ENCODE measurements around the gene PRDM16. TPM values are rescaled to one million over a fixed set of nuclear protein-coding genes. Genes with fewer than 3 reads are reported as not detected.
"Not testable (repeated sequence)": the region's sequence is repeated elsewhere in the genome, so short reads cannot be mapped to it uniquely, and the experiment has no call there.

Gene PRDM16
- total RNA-seq, 1 experiment from 2014 or later, result 1.6 TPM

DNA sequence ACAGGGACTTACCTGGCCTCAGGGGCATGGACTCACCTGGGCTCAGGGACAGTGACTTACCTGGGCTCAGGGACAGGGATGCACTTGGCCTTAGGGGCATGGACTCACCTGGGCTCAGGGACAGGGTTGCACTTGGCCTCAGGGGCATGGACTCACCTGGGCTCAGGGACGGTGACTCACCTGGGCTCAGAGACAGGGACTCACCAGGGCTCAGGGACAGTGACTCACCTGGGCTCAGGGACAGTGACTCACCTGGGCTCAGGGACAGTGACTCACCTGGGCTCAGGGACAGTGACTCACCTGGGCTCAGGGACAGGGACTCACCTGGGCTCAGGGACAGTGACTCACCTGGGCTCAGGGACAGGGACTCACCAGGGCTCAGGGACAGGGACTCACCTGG, 96.2 kb downstream of the PRDM16 start:
- H3K4me3 Mint-ChIP-seq; H3K4me1 Mint-ChIP-seq; H3K36me3 Mint-ChIP-seq; H3K27ac Mint-ChIP-seq; H3K27me3 Mint-ChIP-seq (ENCODE audit: low read depth); H3K9me3 Mint-ChIP-seq; CTCF ChIA-PET; ATAC-seq; POLR2A ChIA-PET; DNase-seq (ENCODE audit: low spot score): not testable (repeated sequence)

DNA sequence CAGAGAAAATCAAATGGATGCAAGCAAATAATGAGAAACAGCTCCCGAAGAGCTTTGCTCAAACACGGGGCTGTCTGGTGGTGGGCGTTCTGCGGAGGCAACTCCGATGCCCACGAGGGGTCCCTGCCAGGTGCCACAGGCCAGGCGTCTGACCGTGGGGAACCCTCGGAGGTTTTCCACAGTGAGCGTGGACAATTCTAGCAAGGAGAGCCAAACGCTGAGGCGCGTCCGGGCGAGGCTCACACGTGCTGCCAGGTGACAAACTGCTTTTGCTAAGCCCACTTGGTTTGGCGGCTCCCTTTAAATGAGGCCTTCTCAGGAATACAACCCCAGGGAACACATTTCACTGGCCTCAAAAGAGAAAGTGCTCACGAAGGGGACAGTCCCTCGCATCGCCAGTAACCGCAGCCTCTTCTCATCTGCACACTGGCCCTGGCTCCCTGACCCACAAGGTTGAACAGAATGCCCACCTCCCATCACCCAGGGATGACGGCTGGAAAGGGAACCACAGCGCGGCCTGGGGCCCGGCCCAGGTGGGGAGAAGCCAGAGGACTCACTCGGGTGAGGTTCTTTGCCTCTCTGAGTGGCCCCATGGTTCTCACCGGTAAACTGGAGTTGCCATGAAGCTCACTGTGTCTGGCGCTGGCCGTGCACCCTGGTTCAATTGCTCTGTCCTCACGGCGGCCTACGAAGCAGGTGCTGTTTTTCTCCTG, 97.4 kb downstream of the PRDM16 start:
- Mint-ChIP-seq H3K4me1 (no peaks in the 10 kb centered on the region), H3K4me3 (no peak overlapping the region), H3K27ac (no peak overlapping the region), H3K9me3 (no peaks in the 10 kb centered on the region), H3K27me3 (ENCODE audit: low read depth) (no peaks in the 10 kb centered on the region; the same call in 1 of the 2 replicates), H3K36me3 (no peaks in the 10 kb centered on the region)
- DNase-seq (ENCODE audit: low spot score) (no peak), ATAC-seq (no peak)
- TF ChIP-seq, protein P1, sequence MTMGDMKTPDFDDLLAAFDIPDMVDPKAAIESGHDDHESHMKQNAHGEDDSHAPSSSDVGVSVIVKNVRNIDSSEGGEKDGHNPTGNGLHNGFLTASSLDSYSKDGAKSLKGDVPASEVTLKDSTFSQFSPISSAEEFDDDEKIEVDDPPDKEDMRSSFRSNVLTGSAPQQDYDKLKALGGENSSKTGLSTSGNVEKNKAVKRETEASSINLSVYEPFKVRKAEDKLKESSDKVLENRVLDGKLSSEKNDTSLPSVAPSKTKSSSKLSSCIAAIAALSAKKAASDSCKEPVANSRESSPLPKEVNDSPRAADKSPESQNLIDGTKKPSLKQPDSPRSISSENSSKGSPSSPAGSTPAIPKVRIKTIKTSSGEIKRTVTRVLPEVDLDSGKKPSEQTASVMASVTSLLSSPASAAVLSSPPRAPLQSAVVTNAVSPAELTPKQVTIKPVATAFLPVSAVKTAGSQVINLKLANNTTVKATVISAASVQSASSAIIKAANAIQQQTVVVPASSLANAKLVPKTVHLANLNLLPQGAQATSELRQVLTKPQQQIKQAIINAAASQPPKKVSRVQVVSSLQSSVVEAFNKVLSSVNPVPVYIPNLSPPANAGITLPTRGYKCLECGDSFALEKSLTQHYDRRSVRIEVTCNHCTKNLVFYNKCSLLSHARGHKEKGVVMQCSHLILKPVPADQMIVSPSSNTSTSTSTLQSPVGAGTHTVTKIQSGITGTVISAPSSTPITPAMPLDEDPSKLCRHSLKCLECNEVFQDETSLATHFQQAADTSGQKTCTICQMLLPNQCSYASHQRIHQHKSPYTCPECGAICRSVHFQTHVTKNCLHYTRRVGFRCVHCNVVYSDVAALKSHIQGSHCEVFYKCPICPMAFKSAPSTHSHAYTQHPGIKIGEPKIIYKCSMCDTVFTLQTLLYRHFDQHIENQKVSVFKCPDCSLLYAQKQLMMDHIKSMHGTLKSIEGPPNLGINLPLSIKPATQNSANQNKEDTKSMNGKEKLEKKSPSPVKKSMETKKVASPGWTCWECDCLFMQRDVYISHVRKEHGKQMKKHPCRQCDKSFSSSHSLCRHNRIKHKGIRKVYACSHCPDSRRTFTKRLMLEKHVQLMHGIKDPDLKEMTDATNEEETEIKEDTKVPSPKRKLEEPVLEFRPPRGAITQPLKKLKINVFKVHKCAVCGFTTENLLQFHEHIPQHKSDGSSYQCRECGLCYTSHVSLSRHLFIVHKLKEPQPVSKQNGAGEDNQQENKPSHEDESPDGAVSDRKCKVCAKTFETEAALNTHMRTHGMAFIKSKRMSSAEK (CRISPR knock-in tag; IDR thresholded peaks at IDR 0.05; ENCODE audit: borderline replicate concordance), result no peak
- TF ChIP-seq ZNF232 (CRISPR knock-in tag; IDR thresholded peaks at IDR 0.05), result no peak
- TF ChIP-seq, protein P2, sequence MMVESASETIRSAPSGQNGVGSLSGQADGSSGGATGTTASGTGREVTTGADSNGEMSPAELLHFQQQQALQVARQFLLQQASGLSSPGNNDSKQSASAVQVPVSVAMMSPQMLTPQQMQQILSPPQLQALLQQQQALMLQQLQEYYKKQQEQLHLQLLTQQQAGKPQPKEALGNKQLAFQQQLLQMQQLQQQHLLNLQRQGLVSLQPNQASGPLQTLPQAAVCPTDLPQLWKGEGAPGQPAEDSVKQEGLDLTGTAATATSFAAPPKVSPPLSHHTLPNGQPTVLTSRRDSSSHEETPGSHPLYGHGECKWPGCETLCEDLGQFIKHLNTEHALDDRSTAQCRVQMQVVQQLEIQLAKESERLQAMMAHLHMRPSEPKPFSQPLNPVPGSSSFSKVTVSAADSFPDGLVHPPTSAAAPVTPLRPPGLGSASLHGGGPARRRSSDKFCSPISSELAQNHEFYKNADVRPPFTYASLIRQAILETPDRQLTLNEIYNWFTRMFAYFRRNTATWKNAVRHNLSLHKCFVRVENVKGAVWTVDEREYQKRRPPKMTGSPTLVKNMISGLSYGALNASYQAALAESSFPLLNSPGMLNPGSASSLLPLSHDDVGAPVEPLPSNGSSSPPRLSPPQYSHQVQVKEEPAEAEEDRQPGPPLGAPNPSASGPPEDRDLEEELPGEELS (CRISPR knock-in tag; IDR thresholded peaks at IDR 0.05), result no peak
- TF ChIP-seq SMAD4 (CRISPR knock-in tag; IDR thresholded peaks at IDR 0.05), result no peak
- no peak for TF ChIP-seq SMAD3 (CRISPR knock-in tag; IDR thresholded peaks at IDR 0.05; ENCODE audit: borderline replicate concordance)
- TF ChIP-seq EMX1 (CRISPR knock-in tag; IDR thresholded peaks at IDR 0.05), result no peak
- no peak for TF ChIP-seq GABPB1 (CRISPR knock-in tag; IDR thresholded peaks at IDR 0.05)
- no peak for TF ChIP-seq ESRRA (CRISPR knock-in tag; IDR thresholded peaks at IDR 0.05; ENCODE audit: borderline replicate concordance)
- TF ChIP-seq, protein P3, sequence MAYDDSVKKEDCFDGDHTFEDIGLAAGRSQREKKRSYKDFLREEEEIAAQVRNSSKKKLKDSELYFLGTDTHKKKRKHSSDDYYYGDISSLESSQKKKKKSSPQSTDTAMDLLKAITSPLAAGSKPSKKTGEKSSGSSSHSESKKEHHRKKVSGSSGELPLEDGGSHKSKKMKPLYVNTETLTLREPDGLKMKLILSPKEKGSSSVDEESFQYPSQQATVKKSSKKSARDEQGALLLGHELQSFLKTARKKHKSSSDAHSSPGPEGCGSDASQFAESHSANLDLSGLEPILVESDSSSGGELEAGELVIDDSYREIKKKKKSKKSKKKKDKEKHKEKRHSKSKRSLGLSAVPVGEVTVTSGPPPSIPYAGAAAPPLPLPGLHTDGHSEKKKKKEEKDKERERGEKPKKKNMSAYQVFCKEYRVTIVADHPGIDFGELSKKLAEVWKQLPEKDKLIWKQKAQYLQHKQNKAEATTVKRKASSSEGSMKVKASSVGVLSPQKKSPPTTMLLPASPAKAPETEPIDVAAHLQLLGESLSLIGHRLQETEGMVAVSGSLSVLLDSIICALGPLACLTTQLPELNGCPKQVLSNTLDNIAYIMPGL (CRISPR knock-in tag; IDR thresholded peaks at IDR 0.05), result no peak
- TF ChIP-seq ZNF219 (CRISPR knock-in tag; IDR thresholded peaks at IDR 0.05; ENCODE audit: borderline replicate concordance), result no peak
- no peak for TF ChIP-seq MYBL2 (CRISPR knock-in tag; IDR thresholded peaks at IDR 0.05)
- TF ChIP-seq, protein P4, sequence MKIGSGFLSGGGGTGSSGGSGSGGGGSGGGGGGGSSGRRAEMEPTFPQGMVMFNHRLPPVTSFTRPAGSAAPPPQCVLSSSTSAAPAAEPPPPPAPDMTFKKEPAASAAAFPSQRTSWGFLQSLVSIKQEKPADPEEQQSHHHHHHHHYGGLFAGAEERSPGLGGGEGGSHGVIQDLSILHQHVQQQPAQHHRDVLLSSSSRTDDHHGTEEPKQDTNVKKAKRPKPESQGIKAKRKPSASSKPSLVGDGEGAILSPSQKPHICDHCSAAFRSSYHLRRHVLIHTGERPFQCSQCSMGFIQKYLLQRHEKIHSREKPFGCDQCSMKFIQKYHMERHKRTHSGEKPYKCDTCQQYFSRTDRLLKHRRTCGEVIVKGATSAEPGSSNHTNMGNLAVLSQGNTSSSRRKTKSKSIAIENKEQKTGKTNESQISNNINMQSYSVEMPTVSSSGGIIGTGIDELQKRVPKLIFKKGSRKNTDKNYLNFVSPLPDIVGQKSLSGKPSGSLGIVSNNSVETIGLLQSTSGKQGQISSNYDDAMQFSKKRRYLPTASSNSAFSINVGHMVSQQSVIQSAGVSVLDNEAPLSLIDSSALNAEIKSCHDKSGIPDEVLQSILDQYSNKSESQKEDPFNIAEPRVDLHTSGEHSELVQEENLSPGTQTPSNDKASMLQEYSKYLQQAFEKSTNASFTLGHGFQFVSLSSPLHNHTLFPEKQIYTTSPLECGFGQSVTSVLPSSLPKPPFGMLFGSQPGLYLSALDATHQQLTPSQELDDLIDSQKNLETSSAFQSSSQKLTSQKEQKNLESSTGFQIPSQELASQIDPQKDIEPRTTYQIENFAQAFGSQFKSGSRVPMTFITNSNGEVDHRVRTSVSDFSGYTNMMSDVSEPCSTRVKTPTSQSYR (CRISPR knock-in tag; IDR thresholded peaks at IDR 0.05), result no peak
- TF ChIP-seq ZNF423 (CRISPR knock-in tag; IDR thresholded peaks at IDR 0.05), result no peak
- TF ChIP-seq NFE2L1 (CRISPR knock-in tag; IDR thresholded peaks at IDR 0.05), result no peak
- TF ChIP-seq, protein P5, sequence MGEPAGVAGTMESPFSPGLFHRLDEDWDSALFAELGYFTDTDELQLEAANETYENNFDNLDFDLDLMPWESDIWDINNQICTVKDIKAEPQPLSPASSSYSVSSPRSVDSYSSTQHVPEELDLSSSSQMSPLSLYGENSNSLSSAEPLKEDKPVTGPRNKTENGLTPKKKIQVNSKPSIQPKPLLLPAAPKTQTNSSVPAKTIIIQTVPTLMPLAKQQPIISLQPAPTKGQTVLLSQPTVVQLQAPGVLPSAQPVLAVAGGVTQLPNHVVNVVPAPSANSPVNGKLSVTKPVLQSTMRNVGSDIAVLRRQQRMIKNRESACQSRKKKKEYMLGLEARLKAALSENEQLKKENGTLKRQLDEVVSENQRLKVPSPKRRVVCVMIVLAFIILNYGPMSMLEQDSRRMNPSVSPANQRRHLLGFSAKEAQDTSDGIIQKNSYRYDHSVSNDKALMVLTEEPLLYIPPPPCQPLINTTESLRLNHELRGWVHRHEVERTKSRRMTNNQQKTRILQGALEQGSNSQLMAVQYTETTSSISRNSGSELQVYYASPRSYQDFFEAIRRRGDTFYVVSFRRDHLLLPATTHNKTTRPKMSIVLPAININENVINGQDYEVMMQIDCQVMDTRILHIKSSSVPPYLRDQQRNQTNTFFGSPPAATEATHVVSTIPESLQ (CRISPR knock-in tag; IDR thresholded peaks at IDR 0.05), result no peak
- CTCF ChIA-PET, result no interaction called here
- POLR2A ChIA-PET, result no interaction called here
